Measurements from ENCODE around the gene FBXO38. TPM values are rescaled to one million over a fixed set of nuclear protein-coding genes. Genes with fewer than 3 reads are reported as not detected.

FBXO38 gene
- total and polyA plus RNA-seq, 9 of the 15 experiments (the other 6 are each of a cell fraction or from before 2014, with no cell fraction given), result 7.4 to 39.4 (median 29.3) TPM

DNA sequence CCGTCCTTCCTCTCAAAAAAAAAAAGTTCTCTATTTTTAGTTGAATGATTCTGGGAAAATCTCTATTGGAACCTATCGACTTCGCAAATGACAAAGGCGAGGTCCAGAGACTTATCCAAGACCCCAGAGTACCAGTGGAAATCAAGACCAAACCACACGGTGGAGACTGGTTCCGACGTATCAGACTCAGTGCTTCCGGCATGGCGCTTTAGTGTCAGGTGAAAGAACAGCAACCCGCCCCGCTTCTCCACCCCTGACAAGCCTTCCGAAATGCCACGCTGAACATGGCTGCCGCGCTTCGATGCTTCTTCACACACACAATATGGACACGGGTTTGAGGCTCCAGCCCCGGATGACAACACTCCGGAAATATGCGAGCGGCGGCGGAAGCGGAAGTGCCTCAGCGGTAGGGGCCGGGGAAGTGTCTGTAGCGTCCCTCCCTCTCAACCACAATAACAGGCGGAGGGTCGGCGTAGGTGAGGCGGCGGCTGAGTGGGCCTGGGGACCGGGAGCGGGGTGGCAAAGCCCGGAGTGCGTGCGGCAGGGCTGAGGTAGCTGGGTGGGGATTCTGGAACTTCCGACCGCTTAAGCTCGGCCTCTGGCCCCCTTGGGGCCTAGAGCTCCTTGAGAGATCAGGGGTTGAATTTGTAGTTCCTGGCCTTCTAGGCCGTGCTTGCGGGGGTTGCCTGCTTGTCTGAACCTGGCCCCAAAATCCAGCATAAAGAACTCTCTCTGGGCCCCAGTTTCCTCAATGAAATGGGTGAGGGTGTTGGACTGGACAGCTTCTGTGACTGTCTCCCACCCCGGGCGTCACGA lies at the start of gene FBXO38 (continued):
- TF ChIP-seq, protein P1, sequence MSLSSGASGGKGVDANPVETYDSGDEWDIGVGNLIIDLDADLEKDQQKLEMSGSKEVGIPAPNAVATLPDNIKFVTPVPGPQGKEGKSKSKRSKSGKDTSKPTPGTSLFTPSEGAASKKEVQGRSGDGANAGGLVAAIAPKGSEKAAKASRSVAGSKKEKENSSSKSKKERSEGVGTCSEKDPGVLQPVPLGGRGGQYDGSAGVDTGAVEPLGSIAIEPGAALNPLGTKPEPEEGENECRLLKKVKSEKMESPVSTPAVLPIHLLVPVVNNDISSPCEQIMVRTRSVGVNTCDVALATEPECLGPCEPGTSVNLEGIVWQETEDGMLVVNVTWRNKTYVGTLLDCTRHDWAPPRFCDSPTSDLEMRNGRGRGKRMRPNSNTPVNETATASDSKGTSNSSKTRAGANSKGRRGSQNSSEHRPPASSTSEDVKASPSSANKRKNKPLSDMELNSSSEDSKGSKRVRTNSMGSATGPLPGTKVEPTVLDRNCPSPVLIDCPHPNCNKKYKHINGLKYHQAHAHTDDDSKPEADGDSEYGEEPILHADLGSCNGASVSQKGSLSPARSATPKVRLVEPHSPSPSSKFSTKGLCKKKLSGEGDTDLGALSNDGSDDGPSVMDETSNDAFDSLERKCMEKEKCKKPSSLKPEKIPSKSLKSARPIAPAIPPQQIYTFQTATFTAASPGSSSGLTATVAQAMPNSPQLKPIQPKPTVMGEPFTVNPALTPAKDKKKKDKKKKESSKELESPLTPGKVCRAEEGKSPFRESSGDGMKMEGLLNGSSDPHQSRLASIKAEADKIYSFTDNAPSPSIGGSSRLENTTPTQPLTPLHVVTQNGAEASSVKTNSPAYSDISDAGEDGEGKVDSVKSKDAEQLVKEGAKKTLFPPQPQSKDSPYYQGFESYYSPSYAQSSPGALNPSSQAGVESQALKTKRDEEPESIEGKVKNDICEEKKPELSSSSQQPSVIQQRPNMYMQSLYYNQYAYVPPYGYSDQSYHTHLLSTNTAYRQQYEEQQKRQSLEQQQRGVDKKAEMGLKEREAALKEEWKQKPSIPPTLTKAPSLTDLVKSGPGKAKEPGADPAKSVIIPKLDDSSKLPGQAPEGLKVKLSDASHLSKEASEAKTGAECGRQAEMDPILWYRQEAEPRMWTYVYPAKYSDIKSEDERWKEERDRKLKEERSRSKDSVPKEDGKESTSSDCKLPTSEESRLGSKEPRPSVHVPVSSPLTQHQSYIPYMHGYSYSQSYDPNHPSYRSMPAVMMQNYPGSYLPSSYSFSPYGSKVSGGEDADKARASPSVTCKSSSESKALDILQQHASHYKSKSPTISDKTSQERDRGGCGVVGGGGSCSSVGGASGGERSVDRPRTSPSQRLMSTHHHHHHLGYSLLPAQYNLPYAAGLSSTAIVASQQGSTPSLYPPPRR (CRISPR knock-in tag; IDR thresholded peaks at IDR 0.05; ENCODE audit: borderline replicate concordance), result 0 out of 2 replicates have a peak, but pooled peaks have one; percentile 25
- TF ChIP-seq ZNF197 (CRISPR knock-in tag; IDR thresholded peaks at IDR 0.05; ENCODE audit: low read depth) (peak; percentile 78; the same call in 1 of the 2 replicates), HNRNPH1 (optimal IDR thresholded peaks at IDR 0.05; ENCODE audit: low read depth, low read length) (no peak), ZKSCAN3 (CRISPR knock-in tag; IDR thresholded peaks at IDR 0.05) (no peak), TRIM24 (IDR thresholded peaks at IDR 0.05) (peak in 1 of 2 experiments; percentile 64; a peak in 1 of 4 replicates), GABPB1 (CRISPR knock-in tag; IDR thresholded peaks at IDR 0.05) (peak; percentile 94), HMGN3 (IDR thresholded peaks at IDR 0.05; ENCODE audit: borderline replicate concordance, extremely low read depth, insufficient read length, low read depth, low read length) (no peak), POLR2B (IDR thresholded peaks at IDR 0.05; ENCODE audit: low read depth, partially characterized antibody) (peak; percentile 80), ZSCAN32 (CRISPR knock-in tag; IDR thresholded peaks at IDR 0.05) (no peak), RAD21 (CRISPR knock-in tag; conservative IDR thresholded peaks at IDR 0.05 in 1 of 2, IDR thresholded peaks at IDR 0.05 in 1 of 2) (no peak; a peak in 1 of 4 replicates), CTBP1 (IDR thresholded peaks at IDR 0.05; ENCODE audit: borderline replicate concordance) (peak; percentile 64; the same call in 1 of the 2 replicates)
- TF ChIP-seq, protein P2, sequence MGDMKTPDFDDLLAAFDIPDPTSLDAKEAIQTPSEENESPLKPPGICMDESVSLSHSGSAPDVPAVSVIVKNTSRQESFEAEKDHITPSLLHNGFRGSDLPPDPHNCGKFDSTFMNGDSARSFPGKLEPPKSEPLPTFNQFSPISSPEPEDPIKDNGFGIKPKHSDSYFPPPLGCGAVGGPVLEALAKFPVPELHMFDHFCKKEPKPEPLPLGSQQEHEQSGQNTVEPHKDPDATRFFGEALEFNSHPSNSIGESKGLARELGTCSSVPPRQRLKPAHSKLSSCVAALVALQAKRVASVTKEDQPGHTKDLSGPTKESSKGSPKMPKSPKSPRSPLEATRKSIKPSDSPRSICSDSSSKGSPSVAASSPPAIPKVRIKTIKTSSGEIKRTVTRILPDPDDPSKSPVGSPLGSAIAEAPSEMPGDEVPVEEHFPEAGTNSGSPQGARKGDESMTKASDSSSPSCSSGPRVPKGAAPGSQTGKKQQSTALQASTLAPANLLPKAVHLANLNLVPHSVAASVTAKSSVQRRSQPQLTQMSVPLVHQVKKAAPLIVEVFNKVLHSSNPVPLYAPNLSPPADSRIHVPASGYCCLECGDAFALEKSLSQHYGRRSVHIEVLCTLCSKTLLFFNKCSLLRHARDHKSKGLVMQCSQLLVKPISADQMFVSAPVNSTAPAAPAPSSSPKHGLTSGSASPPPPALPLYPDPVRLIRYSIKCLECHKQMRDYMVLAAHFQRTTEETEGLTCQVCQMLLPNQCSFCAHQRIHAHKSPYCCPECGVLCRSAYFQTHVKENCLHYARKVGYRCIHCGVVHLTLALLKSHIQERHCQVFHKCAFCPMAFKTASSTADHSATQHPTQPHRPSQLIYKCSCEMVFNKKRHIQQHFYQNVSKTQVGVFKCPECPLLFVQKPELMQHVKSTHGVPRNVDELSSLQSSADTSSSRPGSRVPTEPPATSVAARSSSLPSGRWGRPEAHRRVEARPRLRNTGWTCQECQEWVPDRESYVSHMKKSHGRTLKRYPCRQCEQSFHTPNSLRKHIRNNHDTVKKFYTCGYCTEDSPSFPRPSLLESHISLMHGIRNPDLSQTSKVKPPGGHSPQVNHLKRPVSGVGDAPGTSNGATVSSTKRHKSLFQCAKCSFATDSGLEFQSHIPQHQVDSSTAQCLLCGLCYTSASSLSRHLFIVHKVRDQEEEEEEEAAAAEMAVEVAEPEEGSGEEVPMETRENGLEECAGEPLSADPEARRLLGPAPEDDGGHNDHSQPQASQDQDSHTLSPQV (IDR thresholded peaks at IDR 0.05), result no peak
- TF ChIP-seq, protein P3, sequence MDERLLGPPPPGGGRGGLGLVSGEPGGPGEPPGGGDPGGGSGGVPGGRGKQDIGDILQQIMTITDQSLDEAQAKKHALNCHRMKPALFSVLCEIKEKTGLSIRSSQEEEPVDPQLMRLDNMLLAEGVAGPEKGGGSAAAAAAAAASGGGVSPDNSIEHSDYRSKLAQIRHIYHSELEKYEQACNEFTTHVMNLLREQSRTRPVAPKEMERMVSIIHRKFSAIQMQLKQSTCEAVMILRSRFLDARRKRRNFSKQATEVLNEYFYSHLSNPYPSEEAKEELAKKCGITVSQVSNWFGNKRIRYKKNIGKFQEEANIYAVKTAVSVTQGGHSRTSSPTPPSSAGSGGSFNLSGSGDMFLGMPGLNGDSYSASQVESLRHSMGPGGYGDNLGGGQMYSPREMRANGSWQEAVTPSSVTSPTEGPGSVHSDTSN (CRISPR knock-in tag; IDR thresholded peaks at IDR 0.05; ENCODE audit: low read depth), result no peak
- TF ChIP-seq, protein P3 (tag; conservative IDR thresholded peaks at IDR 0.05; ENCODE audit: low read depth), result no peak; the same call in 1 of the 2 replicates

Measured in K562 (cell line).